AG09309 (cell line): ENCODE measurements around the gene TTF2.
"Not testable (repeated sequence)": the region's sequence is repeated elsewhere in the genome, so short reads cannot be mapped to it uniquely, and the experiment has no call there.

Experiments
- DNase-seq: peaks from one replicate; pipeline ENCODE4 v3.0.0-alpha.2; 2010; ENCODE audit warnings: low read depth
- H3K4me3 ChIP-seq: 2 replicates; pipeline ENCODE4 v1.5.1; 2011; ENCODE audit warnings: mild to moderate bottlenecking, low read depth, low read length, moderate library complexity; ENCODE audit not compliant: control insufficient read depth
- TF ChIP-seq, protein P1 (sequence below): IDR thresholded peaks from 2 replicates; pipeline ENCODE4 v1.5.1; 2011; ENCODE audit warnings: mild to moderate bottlenecking, low read depth, low read length, inconsistent platforms; ENCODE audit not compliant: insufficient read depth, control insufficient read depth; ENCODE audit errors: missing control alignments

Gene TTF2

DNA sequence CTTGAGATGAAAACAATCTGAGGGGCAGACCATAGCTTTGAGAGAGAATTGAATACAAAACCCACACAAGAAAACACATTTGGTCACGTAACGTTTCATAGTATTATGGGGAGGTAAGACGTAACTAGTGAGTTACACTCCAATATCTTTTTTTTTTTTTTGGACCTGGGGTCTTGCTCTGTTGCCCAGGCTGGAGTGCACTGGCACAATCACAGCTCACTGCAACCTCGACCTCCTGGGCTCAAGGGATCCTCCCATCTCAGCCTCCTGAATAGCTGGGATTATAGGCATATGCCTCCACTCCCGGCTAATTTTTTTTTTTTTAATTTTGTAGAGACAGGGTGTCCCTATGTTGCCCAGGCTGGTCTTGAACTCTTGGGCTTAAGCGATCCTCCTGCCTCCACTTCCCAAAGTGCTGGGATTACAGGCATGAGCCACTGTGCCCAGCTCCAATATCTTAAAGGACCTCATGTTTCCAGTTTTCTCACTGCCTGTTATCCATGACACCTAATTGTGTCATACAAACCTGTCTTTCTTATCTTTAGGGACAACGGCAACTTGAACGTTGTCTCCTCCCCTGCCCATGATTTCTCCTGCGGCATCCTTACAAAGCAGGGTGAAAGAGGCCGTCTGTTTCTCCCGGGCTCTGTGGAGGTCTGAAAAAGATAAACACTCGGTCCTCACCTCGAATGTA, 56.1 kb downstream of the TTF2 start:
- H3K4me3 ChIP-seq: no peak overlapping the region
- no peak for DNase-seq
- TF ChIP-seq, protein P1, sequence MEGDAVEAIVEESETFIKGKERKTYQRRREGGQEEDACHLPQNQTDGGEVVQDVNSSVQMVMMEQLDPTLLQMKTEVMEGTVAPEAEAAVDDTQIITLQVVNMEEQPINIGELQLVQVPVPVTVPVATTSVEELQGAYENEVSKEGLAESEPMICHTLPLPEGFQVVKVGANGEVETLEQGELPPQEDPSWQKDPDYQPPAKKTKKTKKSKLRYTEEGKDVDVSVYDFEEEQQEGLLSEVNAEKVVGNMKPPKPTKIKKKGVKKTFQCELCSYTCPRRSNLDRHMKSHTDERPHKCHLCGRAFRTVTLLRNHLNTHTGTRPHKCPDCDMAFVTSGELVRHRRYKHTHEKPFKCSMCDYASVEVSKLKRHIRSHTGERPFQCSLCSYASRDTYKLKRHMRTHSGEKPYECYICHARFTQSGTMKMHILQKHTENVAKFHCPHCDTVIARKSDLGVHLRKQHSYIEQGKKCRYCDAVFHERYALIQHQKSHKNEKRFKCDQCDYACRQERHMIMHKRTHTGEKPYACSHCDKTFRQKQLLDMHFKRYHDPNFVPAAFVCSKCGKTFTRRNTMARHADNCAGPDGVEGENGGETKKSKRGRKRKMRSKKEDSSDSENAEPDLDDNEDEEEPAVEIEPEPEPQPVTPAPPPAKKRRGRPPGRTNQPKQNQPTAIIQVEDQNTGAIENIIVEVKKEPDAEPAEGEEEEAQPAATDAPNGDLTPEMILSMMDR: no peak

DNA sequence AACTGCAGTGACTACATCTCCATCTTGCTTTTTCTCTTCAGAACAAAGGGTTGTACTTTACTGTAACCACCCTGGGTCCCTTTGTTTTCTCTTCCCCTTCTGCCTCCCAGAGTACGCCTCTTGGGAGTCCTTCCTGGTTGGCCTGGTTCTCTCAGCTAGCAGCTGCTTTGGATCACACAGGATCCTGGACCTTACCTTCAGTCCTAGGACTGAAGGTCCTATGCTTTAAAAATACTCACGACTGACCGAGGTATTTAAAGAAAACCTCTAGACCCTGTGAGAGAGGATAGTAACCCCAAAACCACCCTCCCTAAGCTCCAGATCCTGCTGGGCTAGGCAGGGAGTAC, 56.6 kb downstream of the TTF2 start:
- no peak for DNase-seq
- H3K4me3 ChIP-seq: no peak overlapping the region
- TF ChIP-seq, protein P1: no peak

DNA sequence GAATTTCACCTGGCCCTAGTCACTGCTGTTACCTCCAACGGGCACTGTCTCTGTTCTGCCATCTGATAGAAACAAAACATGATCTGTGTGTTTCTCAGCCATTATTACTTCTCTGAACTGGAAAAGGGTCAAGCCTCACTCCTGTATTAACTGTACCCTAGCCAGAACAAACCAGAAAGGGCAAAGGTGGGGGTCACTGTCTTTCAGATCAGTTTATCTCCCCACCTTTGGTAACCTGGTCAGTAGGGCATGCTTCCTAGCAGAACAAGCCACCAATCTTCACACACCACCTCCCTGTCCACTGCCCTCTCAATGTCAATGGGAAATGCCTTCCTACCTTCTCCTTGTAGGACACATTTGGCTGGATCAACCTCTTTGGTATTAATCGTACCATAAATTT, 57.6 kb downstream of the TTF2 start:
- TF ChIP-seq, protein P1: no peak

DNA sequence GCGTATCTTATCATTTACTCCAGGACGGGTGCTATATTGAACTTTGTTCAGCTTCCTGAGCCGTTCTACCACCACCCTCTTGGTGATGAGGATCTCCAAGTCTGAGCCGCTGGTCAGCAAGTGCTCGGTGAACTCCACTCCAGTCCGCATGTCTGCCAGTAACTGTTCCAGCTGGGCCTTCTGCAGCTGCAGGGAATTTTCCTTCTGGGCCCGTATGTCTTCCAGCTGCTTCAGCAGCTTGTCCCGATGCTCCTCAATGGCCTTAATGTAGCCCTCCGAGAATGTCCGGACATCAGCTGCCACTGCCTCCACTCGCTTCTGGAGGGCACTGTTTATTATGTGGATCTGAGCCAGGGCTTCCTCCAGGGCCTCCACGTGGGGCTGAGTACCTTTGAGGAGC, 58.0 kb downstream of the TTF2 start:
- no peak for DNase-seq
- H3K4me3 ChIP-seq: no peak overlapping the region
- TF ChIP-seq, protein P1: no peak

More for the DNA sequence above, 57.6 kb downstream of the TTF2 start:
- no peak for DNase-seq
- no peak overlapping the region for H3K4me3 ChIP-seq

DNA sequence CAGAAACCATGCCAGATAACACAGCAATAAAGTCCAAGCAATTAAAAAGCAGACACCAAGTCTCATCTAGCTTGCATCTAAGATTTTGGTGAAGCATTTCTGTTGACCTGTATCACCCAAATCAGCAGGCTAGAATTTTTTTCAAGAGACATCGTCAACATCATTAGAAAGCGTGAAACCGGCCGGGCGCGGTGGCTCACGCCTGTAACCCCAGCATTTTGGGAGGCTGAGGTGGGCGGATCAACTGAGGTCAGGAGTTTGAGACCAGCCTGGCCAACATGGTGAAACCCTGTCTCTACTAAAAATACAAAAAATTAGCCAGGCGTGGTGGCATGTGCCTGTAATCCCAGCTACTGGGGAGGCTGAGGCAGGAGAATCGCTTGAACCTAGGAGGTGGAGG, 59.0 kb downstream of the TTF2 start:
- not testable (repeated sequence) for H3K4me3 ChIP-seq, DNase-seq

DNA sequence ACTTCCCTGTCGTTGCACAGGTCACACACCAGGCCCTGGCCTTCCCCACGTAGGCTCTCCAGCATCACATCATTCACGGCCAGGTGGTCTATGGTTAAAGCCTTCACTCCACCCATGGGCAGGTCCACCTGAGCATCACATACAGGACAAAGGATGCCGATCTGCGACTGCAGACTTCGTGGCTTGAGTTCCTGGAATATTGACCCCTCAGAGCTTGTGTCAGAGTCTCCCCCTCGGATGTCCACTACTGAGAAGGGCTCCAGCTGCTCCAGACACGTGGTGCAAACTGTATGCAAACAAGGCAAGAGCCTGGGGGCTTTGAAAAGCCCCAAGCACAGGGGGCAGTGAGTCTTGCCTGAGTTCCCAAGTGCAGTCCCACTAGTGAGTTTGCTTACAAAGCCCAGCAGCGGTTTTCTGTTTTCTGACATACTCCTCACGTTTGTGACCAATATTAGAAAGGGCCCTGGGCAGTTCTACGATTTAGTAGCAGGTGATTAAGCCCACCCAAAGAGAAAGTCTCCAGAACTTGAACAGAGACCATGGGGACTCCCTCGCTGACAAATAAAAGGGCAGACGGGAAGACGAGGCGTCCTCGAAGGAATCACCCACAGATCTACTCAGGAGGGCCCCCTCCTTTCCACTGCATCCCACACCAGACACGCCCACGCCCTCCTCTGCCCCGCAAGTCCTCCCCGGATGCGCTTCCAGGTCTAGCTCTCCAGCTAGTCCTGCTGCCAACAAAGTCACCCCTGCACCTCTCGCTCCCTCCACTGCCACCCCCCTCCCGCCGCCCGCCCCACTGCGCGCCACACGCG, 60.9 kb downstream of the TTF2 start:
- TF ChIP-seq, protein P1: no peak
- DNase-seq: no peak
- peak overlapping the region; percentile 72 for H3K4me3 ChIP-seq

DNA sequence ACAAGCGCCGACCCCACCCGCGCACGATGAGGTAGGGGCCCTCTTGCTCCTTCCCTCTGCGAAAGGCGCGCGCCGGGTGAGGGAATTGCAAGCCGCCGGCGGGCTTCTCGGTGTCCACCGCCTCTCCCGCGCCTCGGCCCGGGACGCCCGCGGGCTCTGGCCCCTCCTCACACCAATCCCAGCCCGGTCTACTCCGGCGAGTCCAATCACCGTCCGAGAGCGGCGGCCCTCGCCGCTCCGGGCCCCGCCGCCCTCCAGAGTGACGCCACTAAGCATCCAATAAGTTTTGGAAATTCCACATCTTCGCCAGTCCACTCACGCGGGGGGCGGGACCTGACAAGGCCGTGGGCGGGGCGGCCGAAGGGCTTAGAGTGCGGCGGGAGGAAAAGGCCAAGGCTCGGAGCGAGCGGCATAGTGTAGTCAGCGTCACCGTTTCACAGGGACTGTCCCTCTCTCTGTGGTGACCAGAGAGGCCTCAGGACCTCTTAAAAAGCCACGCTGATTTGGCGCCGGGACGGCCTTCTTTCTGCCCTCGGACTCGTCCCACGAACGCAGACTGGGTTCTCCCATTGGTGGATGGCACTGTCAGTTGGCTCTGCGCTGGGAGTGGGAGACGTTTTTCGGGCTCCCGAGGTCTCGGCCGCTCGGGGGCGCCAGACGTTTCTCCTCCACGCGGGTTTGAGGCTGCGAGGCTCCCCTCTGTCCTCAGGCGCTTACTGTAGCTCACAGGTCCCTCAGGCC, 61.6 kb downstream of the TTF2 start, which contains the start of gene TRIM45:
TSS of gene TRIM45 (minus strand) at position 161 of the 741 bp plus-strand sequence. CDS start 548 bp downstream, outside the sequence.
- TF ChIP-seq, protein P1: peak; percentile 84
- DNase-seq: peak; percentile 82
- H3K4me3 ChIP-seq: peak within 1 kb of the TSS; percentile 72
